GM19099 (cell line): Measurements from ENCODE around the gene SPATS2L.

Source experiments
- POLR2A ChIP-seq: IDR thresholded peaks from 3 replicates; pipeline ENCODE4 v1.6.1; 2011; ENCODE audit warnings: low read depth; ENCODE audit not compliant: insufficient read length; ENCODE audit errors: extremely low read depth

Gene SPATS2L

DNA sequence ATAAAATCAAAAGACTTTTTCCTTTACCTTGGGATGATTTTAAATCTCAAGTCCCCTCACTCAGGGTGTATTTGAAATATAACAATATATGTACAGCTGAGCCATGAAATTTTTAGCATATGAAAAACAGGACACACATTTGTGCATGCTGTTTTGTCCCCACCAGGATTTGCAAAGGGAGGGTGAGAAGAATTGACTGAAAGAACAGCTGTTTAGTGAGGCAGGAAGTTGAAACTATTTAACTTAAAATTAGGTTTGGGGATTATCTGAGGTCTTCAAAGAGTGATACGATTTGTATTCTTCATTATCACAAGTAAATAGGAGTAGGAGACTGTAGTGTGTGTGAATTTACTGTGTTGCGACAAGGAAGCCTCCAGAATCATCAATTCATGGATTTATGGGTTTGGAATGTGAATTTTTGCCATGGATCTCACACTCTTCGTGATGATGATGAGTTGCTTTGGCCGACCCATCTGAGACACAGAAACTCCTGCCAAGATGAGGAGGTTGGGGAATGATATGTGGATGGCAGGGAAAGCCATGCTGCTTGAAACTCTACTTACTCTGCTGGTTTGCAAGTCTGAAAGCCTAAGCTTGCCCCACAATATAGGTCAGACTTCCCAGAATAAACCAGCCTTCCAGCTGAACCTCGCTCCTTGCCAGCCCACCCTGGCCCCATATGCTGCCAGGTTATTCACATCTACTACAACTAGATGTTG is 31.0 kb upstream of the SPATS2L start:
- TF ChIP-seq POLR2A, result no peak

DNA sequence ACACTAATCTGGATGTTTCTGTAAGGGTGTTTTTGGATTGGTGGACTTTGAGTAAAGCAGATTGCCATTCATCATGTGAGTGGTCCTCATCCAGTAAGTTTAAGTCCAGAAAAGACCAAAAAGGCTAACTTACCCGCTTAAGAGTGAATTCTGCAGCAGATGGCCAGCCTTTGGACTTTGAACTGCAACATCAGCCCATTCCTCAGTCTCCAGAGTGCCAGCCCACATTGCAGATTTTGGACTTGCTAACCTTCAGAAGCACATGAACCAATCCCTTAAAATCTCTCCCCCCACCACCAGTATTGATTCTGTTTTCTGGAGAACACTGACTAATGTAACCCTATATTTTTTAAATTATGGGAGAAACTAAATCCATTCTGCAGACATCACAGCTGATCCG is 30.0 kb upstream of the SPATS2L start:
- TF ChIP-seq POLR2A, result no peak

- no peak for TF ChIP-seq POLR2A
Measured at GRCh38 chr2:200278694-200279316, 27.7 kb upstream of the SPATS2L start.

- no peak for TF ChIP-seq POLR2A
Measured at GRCh38 chr2:200279857-200280256, 26.6 kb upstream of the SPATS2L start.

GRCh38 chr2:200286578-200286977 is 19.9 kb upstream of the SPATS2L start:
- TF ChIP-seq POLR2A, result no peak

GRCh38 chr2:200288670-200289429 is 17.6 kb upstream of the SPATS2L start:
- TF ChIP-seq POLR2A, result no peak

DNA sequence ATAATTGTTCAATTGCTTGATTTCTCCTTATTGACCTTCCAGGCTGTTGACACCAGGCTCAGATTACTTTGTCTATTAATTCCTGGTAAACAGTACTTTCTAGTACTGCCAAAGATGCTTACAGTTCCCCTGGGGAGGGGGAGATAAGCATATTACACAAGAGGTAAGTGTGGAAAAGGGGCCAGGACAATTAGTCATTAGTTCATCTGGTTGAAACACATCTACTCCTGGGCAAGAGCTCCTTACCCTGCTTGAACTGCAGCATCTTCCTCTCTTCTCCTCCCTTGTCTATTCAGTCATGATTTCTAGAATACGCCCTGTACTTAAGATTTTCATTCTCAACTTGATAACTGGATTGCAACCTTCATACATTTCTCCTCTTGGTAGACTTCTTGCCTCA is 10.4 kb upstream of the SPATS2L start:
- no peak for TF ChIP-seq POLR2A

- TF ChIP-seq POLR2A, result no peak
Measured at GRCh38 chr2:200297100-200297499, 9.4 kb upstream of the SPATS2L start.

DNA sequence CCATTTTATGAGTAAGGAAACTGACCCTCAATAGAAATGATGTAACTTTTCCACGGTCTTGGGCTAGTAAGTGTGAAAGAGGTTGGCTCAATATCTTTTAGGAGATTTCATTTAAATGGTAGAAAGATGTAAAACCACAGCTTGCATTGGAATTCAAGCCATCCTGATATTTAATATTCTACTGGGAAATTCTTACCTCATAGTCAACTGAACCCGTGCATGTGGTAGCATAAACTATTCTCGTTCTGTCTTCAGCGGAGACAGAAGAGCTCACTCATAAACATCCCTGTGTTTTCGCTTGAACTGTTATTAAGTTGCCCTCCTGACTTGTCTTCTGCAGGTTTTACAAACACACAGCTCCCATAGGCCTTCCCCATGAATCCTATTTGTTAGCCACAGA is 8.5 kb upstream of the SPATS2L start:
- TF ChIP-seq POLR2A, result no peak

GRCh38 chr2:200298816-200299215 is 7.7 kb upstream of the SPATS2L start:
- no peak for TF ChIP-seq POLR2A

DNA sequence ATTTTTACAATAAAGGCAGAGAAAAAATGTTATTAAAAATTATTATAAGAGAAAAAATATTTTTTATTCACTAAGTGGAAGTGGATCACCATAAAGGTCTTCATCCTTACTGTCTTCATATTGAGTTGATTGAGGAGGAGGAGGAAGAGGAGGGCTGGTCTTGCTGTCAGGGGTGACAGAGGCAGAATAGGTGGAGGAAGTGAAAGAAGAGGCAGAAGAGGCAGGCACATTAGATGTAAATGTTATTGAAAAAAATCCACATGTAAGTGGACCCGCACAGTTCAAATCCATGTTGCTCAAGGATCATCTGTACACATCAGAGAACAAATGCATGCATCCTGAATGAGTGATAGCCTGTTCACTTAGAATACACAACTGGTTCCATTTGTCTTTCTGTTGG is 6.4 kb upstream of the SPATS2L start:
- no peak for TF ChIP-seq POLR2A

GRCh38 chr2:200300638-200301314 is 5.7 kb upstream of the SPATS2L start:
- TF ChIP-seq POLR2A, result no peak

- TF ChIP-seq POLR2A, result no peak
Measured at GRCh38 chr2:200301953-200302858, 4.3 kb upstream of the SPATS2L start.

DNA sequence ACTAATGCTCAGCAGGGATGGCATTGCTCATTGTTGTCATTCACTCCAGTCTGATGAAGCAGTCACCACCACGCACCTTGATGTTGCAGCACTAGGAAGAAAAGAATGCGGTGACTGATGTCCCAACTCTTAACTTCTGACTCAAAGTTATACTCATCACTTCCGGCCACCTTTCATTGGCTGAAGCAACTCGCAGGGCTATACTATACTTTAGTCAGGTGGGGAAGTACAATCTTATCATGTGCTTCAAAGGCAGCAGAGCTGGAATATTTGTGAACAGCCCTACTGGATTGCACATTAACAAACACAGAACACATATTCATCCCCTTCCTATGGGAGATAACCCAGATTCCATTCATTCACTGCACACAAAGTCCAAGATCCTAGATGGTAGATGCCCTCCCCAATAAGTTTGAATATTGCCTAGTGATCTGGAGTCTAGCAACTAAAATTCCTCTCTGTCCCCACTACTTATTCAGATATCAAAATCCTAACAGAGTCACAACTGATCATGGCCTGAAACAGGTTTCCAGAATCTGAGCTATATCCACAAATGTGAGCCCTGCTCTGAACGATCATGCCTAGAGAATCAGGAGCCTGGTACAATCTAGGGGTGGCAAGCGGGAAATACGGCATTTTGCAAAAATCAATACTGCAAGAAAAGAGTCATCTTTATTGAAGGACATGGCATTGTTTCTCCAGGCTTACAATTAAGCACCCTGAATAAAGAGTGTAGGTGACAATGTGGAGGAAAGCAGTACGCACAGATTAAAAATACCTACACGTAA is 3.4 kb upstream of the SPATS2L start:
- TF ChIP-seq POLR2A, result no peak
